ENCODE measurements around the gene XRCC1.

Gene XRCC1

DNA sequence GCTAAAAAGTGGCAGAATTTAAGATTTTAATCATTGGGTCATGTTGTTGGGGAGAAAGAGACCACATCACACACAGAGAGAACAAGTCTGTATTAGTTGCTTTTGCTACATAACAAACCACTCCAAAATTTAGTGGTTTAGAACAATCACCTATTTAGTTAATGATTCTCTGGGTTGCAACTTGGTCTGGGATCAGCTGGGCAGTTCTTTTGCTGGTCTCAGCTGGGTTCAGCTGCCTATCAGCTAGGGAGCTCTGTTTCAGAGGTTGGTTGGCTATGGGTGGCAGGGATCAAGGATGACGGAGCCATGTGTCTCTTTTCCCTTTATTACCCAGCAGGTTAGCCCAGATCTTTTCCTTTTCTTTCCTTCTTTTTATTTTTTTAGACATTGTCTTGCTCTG lies 9.2 kb upstream of the XRCC1 start:
- Histone ChIP-seq H3K4me3 (ENCODE audit: low read depth, low read length) (no peak overlapping the region), H3K27ac (no peak overlapping the region), H3K27me3 (replicated peaks) (no peaks in the 10 kb centered on the region), H3K36me3 (replicated peaks) (peaks cover 8% of the 10 kb centered on the region)
- in situ Hi-C loops (cut with HindIII; ENCODE audit: low pct_ligation_motif_present, low sequenced_read_pairs) = no loop called here
- DNase-seq = no peak
- TF ChIP-seq, protein P1, sequence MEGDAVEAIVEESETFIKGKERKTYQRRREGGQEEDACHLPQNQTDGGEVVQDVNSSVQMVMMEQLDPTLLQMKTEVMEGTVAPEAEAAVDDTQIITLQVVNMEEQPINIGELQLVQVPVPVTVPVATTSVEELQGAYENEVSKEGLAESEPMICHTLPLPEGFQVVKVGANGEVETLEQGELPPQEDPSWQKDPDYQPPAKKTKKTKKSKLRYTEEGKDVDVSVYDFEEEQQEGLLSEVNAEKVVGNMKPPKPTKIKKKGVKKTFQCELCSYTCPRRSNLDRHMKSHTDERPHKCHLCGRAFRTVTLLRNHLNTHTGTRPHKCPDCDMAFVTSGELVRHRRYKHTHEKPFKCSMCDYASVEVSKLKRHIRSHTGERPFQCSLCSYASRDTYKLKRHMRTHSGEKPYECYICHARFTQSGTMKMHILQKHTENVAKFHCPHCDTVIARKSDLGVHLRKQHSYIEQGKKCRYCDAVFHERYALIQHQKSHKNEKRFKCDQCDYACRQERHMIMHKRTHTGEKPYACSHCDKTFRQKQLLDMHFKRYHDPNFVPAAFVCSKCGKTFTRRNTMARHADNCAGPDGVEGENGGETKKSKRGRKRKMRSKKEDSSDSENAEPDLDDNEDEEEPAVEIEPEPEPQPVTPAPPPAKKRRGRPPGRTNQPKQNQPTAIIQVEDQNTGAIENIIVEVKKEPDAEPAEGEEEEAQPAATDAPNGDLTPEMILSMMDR (IDR thresholded peaks at IDR 0.05; ENCODE audit: low read depth, low read length, missing control alignments) = no peak

DNA sequence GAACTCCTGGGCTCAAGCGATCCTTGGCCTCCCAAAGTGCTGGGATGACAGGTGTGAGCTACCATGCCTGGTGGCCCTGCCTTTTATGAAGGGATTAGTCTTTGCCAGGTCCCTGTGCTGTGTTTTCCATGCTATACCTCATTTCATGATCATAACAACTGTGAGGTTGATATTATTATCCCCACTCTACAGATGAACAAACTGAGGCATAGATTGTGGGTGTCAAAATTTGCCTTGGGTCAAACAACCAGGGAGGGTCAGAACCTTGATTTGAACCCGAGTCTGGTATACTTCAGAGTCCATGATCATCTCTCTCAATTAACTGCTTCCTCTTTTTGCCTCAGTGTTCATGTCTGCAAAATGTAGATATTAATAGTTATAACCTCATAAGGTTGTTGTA lies 7.2 kb upstream of the XRCC1 start:
- Histone ChIP-seq H3K27me3 (replicated peaks) (no peaks in the 10 kb centered on the region), H3K4me3 (ENCODE audit: low read depth, low read length) (no peak overlapping the region), H3K27ac (no peak overlapping the region), H3K36me3 (replicated peaks) (peaks cover 5% of the 10 kb centered on the region)
- TF ChIP-seq, protein P1 (IDR thresholded peaks at IDR 0.05; ENCODE audit: low read depth, low read length, missing control alignments) = no peak
- DNase-seq = no peak
- in situ Hi-C loops (cut with HindIII; ENCODE audit: low pct_ligation_motif_present, low sequenced_read_pairs) = no loop called here

DNA sequence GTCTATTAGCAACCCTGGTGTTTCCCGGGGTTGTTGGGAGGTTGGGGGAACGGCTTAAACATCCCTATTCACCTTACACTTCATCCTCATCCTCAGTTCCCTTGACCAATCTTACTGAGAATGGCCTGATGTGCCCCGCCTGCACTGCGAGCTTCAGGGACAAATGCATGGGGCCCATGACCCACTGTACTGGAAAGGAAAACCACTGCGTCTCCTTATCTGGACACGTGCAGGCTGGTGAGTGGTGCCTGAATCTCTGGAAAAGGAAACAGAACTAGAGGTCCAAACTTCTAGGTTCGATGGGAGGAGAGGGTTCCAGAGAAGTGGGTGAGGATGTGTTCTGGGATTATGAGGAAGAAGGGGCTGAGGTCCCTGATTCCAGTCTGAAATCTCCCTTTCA lies 6.1 kb upstream of the XRCC1 start:
- H3K4me3 ChIP-seq (ENCODE audit: low read depth, low read length) = no peak overlapping the region
- DNase-seq = no peak
- H3K27ac ChIP-seq = no peak overlapping the region
- TF ChIP-seq, protein P1 (IDR thresholded peaks at IDR 0.05; ENCODE audit: low read depth, low read length, missing control alignments) = no peak
- peaks cover 2% of the 10 kb centered on the region for H3K36me3 ChIP-seq (replicated peaks)
- in situ Hi-C loops (cut with HindIII; ENCODE audit: low pct_ligation_motif_present, low sequenced_read_pairs) = no loop called here
- H3K27me3 ChIP-seq (replicated peaks) = no peaks in the 10 kb centered on the region

DNA sequence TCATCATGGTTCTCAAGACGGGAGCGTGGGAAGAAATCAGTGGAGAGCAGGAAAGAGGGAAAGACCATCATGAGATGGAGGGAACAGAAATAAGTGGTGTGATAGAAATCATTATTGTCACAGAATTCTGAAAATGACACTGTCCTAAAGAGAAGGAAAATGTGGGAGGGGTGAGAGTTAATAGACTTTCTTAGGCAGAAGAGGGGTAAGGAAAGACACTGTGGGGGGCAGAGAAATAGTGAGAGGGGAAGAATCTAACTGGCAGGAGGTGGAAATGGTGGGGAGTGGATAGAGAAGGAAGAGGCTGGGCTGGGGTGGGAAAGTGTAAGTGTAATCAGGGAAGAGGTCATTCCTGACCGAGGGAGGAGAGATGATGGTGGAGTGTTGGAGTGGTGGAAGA lies 3.5 kb upstream of the XRCC1 start:
- TF ChIP-seq, protein P1 (IDR thresholded peaks at IDR 0.05; ENCODE audit: low read depth, low read length, missing control alignments) = no peak
- Histone ChIP-seq H3K27ac (no peak overlapping the region), H3K27me3 (replicated peaks) (no peaks in the 10 kb centered on the region), H3K36me3 (replicated peaks) (no peaks in the 10 kb centered on the region), H3K4me3 (ENCODE audit: low read depth, low read length) (no peak overlapping the region)
- in situ Hi-C loops (cut with HindIII; ENCODE audit: low pct_ligation_motif_present, low sequenced_read_pairs) = no loop called here
- DNase-seq = no peak

DNA sequence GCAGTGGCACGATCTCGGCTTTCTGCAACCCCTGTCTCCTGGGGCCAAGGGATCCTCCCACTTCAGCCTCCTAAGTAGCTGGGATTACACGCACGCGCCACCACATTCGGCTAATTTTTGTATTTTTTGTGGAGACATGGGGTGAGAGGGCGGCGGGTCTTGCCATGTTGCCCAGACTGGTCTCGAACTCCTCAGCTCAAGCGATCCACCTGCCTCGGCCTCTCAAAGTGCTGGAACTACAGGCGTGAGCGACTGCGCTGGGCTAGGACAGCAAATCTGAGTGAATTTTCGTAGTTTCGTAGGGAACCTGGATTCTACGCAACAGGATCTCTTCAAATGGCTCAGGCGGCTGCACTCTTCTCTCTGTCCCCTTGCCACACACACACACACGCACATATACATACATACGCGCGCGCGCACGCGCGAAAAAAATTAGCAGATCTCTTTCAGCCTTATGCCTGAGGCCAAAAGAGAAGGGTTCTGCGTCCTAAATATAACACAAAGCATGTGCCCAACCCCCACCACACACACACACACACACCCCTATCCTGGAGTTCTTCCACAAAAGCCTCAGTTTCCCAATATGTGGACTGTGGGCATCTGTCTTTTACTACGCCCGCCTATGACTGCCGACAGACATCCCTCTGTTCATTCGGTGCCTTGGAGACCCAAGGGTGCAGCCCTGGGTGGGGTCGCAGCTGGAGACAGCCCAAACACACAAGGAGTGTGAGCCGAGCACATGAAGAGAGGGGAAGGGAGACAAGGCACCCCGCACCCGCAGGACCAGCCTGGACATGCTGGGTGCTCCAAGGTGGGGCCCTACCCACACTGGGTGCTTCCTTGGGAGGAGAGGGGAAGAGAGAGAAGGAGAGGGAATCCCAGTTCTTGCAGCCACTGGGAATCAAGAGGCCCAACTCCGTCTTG lies 890 bp upstream of the XRCC1 start:
- TF ChIP-seq, protein P1 (IDR thresholded peaks at IDR 0.05; ENCODE audit: low read depth, low read length, missing control alignments) = no peak
- DNase-seq = no peak

More for the DNA sequence above, 890 bp upstream of the XRCC1 start:
- Histone ChIP-seq H3K4me3 (ENCODE audit: low read depth, low read length) (peak overlapping the region; percentile 48), H3K27me3 (replicated peaks) (no peaks in the 10 kb centered on the region), H3K36me3 (replicated peaks) (no peaks in the 10 kb centered on the region), H3K27ac (peak overlapping the region; percentile 50)
- in situ Hi-C loops (cut with HindIII; ENCODE audit: low pct_ligation_motif_present, low sequenced_read_pairs) = no loop called here
